GM12878 (cell line): ENCODE measurements around the gene IQSEC2. TPM values are rescaled to one million over a fixed set of nuclear protein-coding genes. Genes with fewer than 3 reads are reported as not detected.

ENCODE experiments used
- ATAC-seq: fragments of 200-7000 bp; cut with Tn5 transposase; 3 replicates; pipeline ENCODE4 v1.9.1; 2020; ENCODE audit warnings: mild to moderate bottlenecking, moderate library complexity
- BruUV-seq: library from RNA; stranded (reverse); fragments of 400-500 nt; replicated peaks from 2 replicates; lab custom pipeline; 2021; lab: Mats Ljungman, UMichigan
- CTCF ChIA-PET: fragments of 300-600 bp; sonication (Branson Sonifier 250); formaldehyde crosslinking; extraction: SDS; loops from one replicate; lab custom pipeline; 2021; ENCODE audit warnings: inconsistent platforms; lab: Yijun Ruan, JAX
- POLR2A ChIA-PET: fragments of 350-600 bp; formaldehyde crosslinking; extraction: SDS; loops from one replicate; lab custom pipeline; 2021; ENCODE audit warnings: inconsistent platforms; lab: Charles Lee
- RAD21 ChIA-PET: fragments of 300-600 bp; sonication (Branson Sonifier 250); formaldehyde crosslinking; loops from one replicate; lab custom pipeline; 2023; ENCODE audit warnings: antibody characterized with exemption; ENCODE audit not compliant: unreplicated experiment; lab: Charles Lee
- SMC1A ChIA-PET: fragments of 300-600 bp; sonication (Branson Sonifier 250); formaldehyde crosslinking; loops from one replicate; lab custom pipeline; 2023; ENCODE audit not compliant: unreplicated experiment, uncharacterized antibody; lab: Charles Lee
- DNase-seq: peaks from one replicate; pipeline ENCODE4 v3.0.0-alpha.2; 2011; ENCODE audit warnings: low read depth, low spot score
- FAIRE-seq: peaks from 3 replicates; lab custom pipeline; 2011; peaks lifted over from hg19 to GRCh38; lab: Jason Lieb, UNC
- H2AFZ ChIP-seq: 2 replicates; pipeline ENCODE4 v1.6.0; 2011; ENCODE audit warnings: low read depth, low read length, control low read depth; ENCODE audit not compliant: control insufficient read depth
- H3K27ac ChIP-seq: 2 replicates; pipeline ENCODE4 v1.5.1; 2011; ENCODE audit warnings: control low read depth; ENCODE audit not compliant: control insufficient read depth, insufficient read depth
- H3K27me3 ChIP-seq, 2 experiments: replicated peaks in 1 of 2; 2 replicates each; pipeline versions ENCODE4 v1.6.0 to v1.6.1; 2011; ENCODE audit warnings: low read length in 1 of 2; ENCODE audit not compliant: control insufficient read depth in 2 of 2, insufficient read depth in 2 of 2
- H3K36me3 ChIP-seq, 2 experiments: 2 replicates each; pipeline ENCODE4 v1.5.1; 2011; ENCODE audit warnings: low read length in 1 of 2; ENCODE audit not compliant: control insufficient read depth in 2 of 2, insufficient read depth in 2 of 2
- H3K4me1 ChIP-seq: 2 replicates; pipeline ENCODE4 v1.6.1; 2011; ENCODE audit warnings: mild to moderate bottlenecking, low read length, moderate library complexity, mixed read lengths; ENCODE audit not compliant: control insufficient read depth, insufficient read depth
- H3K4me2 ChIP-seq: 2 replicates; pipeline ENCODE4 v1.6.0; 2011; ENCODE audit warnings: control low read depth; ENCODE audit not compliant: control insufficient read depth, insufficient read depth
- H3K4me3 ChIP-seq: fragments of 200-600 bp; sonication (generic); 2 replicates; pipeline ENCODE4 v1.5.1; 2016
- H3K79me2 ChIP-seq: 2 replicates; pipeline ENCODE4 v1.6.0; 2011; ENCODE audit warnings: low read length; ENCODE audit not compliant: control insufficient read depth, insufficient read depth
- H3K9ac ChIP-seq: 2 replicates; pipeline ENCODE4 v1.8.0; 2011; ENCODE audit warnings: low read length, control low read depth, mixed read lengths; ENCODE audit not compliant: control insufficient read depth, insufficient read depth
- H3K9me3 ChIP-seq: replicated peaks from 3 replicates; pipeline ENCODE4 v1.5.1; 2011; ENCODE audit warnings: mild to moderate bottlenecking, low read length; ENCODE audit not compliant: control insufficient read depth, insufficient read depth
- H4K20me1 ChIP-seq: 2 replicates; pipeline ENCODE4 v1.6.0; 2011; ENCODE audit not compliant: control insufficient read depth, insufficient read depth
- ATF3 ChIP-seq: IDR thresholded peaks from 2 replicates; pipeline ENCODE4 v1.6.1; 2011; ENCODE audit warnings: low read depth, mild to moderate bottlenecking, low read length, moderate library complexity, borderline replicate concordance; ENCODE audit errors: extremely low read depth
- BACH1 ChIP-seq: fragments of 450-650 bp; IDR thresholded peaks from 2 replicates; pipeline ENCODE4 v1.6.1; 2017; ENCODE audit warnings: mild to moderate bottlenecking, borderline replicate concordance
- BCL11A ChIP-seq: IDR thresholded peaks from 2 replicates; pipeline ENCODE4 v1.6.1; 2011; ENCODE audit warnings: low read depth, low read length
- CBX5 ChIP-seq: sonication (generic); IDR thresholded peaks from 2 replicates; pipeline ENCODE4 v1.6.1; 2016; ENCODE audit warnings: low read depth, moderate library complexity, mild to moderate bottlenecking, inconsistent platforms
- DPF2 ChIP-seq: fragments of 450-650 bp; IDR thresholded peaks from 2 replicates; pipeline ENCODE4 v1.6.1; 2017; ENCODE audit warnings: mild to moderate bottlenecking
- E2F4 ChIP-seq: IDR thresholded peaks from 2 replicates; pipeline ENCODE4 v1.6.1; 2012; ENCODE audit warnings: low read depth, low read length, improper control_type of control experiment
- EED ChIP-seq: sonication (generic); IDR thresholded peaks from 2 replicates; pipeline ENCODE4 v1.6.1; 2016; ENCODE audit warnings: antibody characterized with exemption, low read depth
- KLF5 ChIP-seq: fragments of 450-650 bp; IDR thresholded peaks from 2 replicates; pipeline ENCODE4 v1.6.1; 2014; ENCODE audit warnings: mild to moderate bottlenecking; ENCODE audit not compliant: partially characterized antibody
- LARP7 ChIP-seq: fragments of 450-650 bp; IDR thresholded peaks from 2 replicates; pipeline ENCODE4 v1.6.1; 2017; ENCODE audit warnings: mild to moderate bottlenecking
- MEF2A ChIP-seq: IDR thresholded peaks from 2 replicates; pipeline ENCODE4 v1.6.1; 2011; ENCODE audit warnings: low read depth, mild to moderate bottlenecking, low read length, moderate library complexity; ENCODE audit not compliant: insufficient read depth
- NR2C1 ChIP-seq: fragments of 450-650 bp; IDR thresholded peaks from 2 replicates; pipeline ENCODE4 v1.6.1; 2017; ENCODE audit warnings: antibody characterized with exemption, mild to moderate bottlenecking, moderate library complexity
- NR2F1 ChIP-seq: fragments of 450-650 bp; conservative IDR thresholded peaks from 2 replicates; pipeline ENCODE4 v1.6.1; 2017; ENCODE audit warnings: mild to moderate bottlenecking
- PRDM15 ChIP-seq: fragments of 450-650 bp; formaldehyde crosslinking; IDR thresholded peaks from 2 replicates; pipeline ENCODE4 v1.4.0; 2020; ENCODE audit warnings: mild to moderate bottlenecking, moderate library complexity
- SIN3A ChIP-seq: IDR thresholded peaks from 2 replicates; pipeline ENCODE4 v1.6.1; 2012; ENCODE audit warnings: low read depth, low read length, improper control_type of control experiment
- SMAD5 ChIP-seq: IDR thresholded peaks from 2 replicates; pipeline ENCODE4 v1.6.1; 2016; ENCODE audit warnings: antibody characterized with exemption, low read depth
- SREBF1 ChIP-seq: IDR thresholded peaks from 2 replicates; pipeline ENCODE4 v1.6.1; 2012; ENCODE audit warnings: mild to moderate bottlenecking, low read length
- WGBS: methylation state at CpG from one replicate; pipeline ENCODE4 v1.1.6; 2016; ENCODE audit warnings: low lambda C conversion rate; ENCODE audit not compliant: insufficient replicate concordance, insufficient coverage; ENCODE audit errors: missing lambda C conversion rate; 5-methylcytosine and 5-hydroxymethylcytosine counted together
- in situ Hi-C: fragments of 300-500 bp; cut with MboI; formaldehyde crosslinking; loops from 9 replicates; pipeline ENCODE4 v1.14.3; 2018; ENCODE audit warnings: mixed read lengths
- intact Hi-C: fragments of 100-400 bp; cut with micrococcal nuclease; formaldehyde crosslinking; loops from one replicate; pipeline ENCODE4 v1.14.2; 2022; ENCODE audit not compliant: unreplicated experiment
- polyA plus RNA-seq, 11 experiments: library from polyadenylated mRNA; depleted of rRNA in 4 of 11; unstranded in 6 of 11; stranded (reverse) in 5 of 11; fragments of >200 nt; fragmentation: Nextera tagmentation in 4 of 11; fragmentation: Illumina TruSeq in 1 of 11; extraction: Ambion mirVana in 4 of 11; extraction: Trizol in 1 of 11; gene quantifications; 1 replicate in 1 of 11; 2 replicates in 10 of 11; pipeline versions ENCODE4 v1.2.1 to v1.2.3, GENCODE V29; 2011 to 2016; ENCODE audit warnings: inconsistent platforms in 2 of 11, missing spikeins in 2 of 11, low read depth in 1 of 11
- total RNA-seq, 4 experiments: library from RNA; depleted of rRNA in 3 of 4; stranded (reverse); fragments of >200 nt in 3 of 4; fragmentation: Illumina TruSeq in 1 of 4; extraction: Trizol in 1 of 4; gene quantifications; 2 replicates each; pipeline versions ENCODE4 v1.2.1 to v1.2.3, GENCODE V29; 2013 to 2021
- TF ChIP-seq, protein P1 (sequence below): fragments of 450-650 bp; IDR thresholded peaks from 2 replicates; pipeline ENCODE4 v1.6.1; 2016; ENCODE audit warnings: mild to moderate bottlenecking, moderate library complexity, borderline replicate concordance

Gene IQSEC2
- total and polyA plus RNA-seq, 10 of the 15 experiments (the other 5 are each of a cell fraction or from before 2014, with no cell fraction given): 0.01 to 0.23 (median 0.04) TPM; not detected in 3

GRCh38 chrX:53321943-53322497 lies 40.6 kb upstream of the IQSEC2 start:
- ATAC-seq (no peak), FAIRE-seq (no peak), DNase-seq (no peak)
- WGBS: 35% methylated on average over 6 of the region's 6 CpGs
- no peaks in the 10 kb centered on the region for H3K4me1 ChIP-seq
- no peak overlapping the region for H3K9ac ChIP-seq
- no peaks in the 10 kb centered on the region for H4K20me1 ChIP-seq
- no peak overlapping the region for H2AFZ ChIP-seq
- H3K9me3 ChIP-seq: no peaks in the 10 kb centered on the region; the same call in 2 of the 3 replicates
- CTCF ChIA-PET: no interaction called here
- H3K36me3 ChIP-seq: no peaks in the 10 kb centered on the region
- POLR2A ChIA-PET: no interaction called here
- BruUV-seq: no TSS peak
- no peak overlapping the region for H3K4me2 ChIP-seq
- no peak overlapping the region for H3K27ac ChIP-seq
- H3K27me3 ChIP-seq: peaks cover 15 to 20% of the 10 kb centered on the region in 2 experiments
- intact Hi-C loops: no loop called here
- no peak overlapping the region for H3K4me3 ChIP-seq
- RAD21 ChIA-PET: no interaction called here
- in situ Hi-C loops: no loop called here
- H3K79me2 ChIP-seq: no peaks in the 10 kb centered on the region
- SMC1A ChIA-PET: no interaction called here
- no peak for TF ChIP-seq NR2C1
- no peak for TF ChIP-seq PRDM15 (CRISPR knock-in tag)
- no peak for TF ChIP-seq NR2F1
- no peak for TF ChIP-seq DPF2
- no peak for TF ChIP-seq CBX5
- TF ChIP-seq SMAD5: no peak
- TF ChIP-seq E2F4: no peak
- TF ChIP-seq BACH1: no peak
- no peak for TF ChIP-seq BCL11A
- no peak for TF ChIP-seq SREBF1
- no peak for TF ChIP-seq MEF2A
- TF ChIP-seq EED: no peak
- no peak for TF ChIP-seq KLF5
- TF ChIP-seq, protein P1, sequence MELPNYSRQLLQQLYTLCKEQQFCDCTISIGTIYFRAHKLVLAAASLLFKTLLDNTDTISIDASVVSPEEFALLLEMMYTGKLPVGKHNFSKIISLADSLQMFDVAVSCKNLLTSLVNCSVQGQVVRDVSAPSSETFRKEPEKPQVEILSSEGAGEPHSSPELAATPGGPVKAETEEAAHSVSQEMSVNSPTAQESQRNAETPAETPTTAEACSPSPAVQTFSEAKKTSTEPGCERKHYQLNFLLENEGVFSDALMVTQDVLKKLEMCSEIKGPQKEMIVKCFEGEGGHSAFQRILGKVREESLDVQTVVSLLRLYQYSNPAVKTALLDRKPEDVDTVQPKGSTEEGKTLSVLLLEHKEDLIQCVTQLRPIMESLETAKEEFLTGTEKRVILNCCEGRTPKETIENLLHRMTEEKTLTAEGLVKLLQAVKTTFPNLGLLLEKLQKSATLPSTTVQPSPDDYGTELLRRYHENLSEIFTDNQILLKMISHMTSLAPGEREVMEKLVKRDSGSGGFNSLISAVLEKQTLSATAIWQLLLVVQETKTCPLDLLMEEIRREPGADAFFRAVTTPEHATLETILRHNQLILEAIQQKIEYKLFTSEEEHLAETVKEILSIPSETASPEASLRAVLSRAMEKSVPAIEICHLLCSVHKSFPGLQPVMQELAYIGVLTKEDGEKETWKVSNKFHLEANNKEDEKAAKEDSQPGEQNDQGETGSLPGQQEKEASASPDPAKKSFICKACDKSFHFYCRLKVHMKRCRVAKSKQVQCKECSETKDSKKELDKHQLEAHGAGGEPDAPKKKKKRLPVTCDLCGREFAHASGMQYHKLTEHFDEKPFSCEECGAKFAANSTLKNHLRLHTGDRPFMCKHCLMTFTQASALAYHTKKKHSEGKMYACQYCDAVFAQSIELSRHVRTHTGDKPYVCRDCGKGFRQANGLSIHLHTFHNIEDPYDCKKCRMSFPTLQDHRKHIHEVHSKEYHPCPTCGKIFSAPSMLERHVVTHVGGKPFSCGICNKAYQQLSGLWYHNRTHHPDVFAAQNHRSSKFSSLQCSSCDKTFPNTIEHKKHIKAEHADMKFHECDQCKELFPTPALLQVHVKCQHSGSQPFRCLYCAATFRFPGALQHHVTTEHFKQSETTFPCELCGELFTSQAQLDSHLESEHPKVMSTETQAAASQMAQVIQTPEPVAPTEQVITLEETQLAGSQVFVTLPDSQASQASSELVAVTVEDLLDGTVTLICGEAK: no peak
- no peak for TF ChIP-seq ATF3
- no peak for TF ChIP-seq SIN3A
- no peak for TF ChIP-seq LARP7
